ENCODE results near the gene GATAD2A.

The GATAD2A gene

DNA sequence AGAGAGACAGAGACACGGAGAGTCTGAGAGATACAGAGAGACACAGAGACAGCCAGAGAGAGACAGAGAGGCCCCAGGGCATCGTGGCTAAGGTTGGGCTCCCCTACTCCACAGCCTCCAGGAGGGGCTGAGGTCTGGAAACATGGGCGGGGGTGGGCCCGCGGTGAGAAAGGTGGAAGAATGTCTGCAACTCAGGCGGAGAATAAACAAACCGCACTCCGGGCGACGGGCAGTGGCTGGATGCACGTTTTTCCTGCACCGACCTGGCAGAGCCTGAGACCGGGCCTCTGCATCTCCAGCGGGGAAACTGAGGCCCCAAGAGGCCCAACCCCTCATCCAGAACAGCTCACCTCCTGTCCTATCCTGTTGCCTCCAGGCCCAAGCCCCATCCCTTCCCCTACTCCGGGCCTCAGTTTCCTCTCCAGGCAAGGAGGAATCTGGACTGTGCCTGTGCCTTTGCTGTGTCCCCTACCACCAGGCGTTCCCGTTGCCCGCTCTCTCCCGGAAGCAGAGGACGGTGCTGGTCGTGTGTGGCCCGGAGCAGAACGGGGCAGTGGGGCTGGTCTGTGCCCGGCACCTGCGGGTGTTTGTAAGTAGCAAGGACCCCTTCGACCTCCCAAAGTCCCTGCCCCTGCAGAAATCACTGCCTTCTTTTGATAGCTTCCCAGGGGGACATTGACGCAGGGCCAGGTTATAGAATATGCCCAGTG is 129.2 kb downstream of the GATAD2A start:
- no peak for DNase-seq

DNA sequence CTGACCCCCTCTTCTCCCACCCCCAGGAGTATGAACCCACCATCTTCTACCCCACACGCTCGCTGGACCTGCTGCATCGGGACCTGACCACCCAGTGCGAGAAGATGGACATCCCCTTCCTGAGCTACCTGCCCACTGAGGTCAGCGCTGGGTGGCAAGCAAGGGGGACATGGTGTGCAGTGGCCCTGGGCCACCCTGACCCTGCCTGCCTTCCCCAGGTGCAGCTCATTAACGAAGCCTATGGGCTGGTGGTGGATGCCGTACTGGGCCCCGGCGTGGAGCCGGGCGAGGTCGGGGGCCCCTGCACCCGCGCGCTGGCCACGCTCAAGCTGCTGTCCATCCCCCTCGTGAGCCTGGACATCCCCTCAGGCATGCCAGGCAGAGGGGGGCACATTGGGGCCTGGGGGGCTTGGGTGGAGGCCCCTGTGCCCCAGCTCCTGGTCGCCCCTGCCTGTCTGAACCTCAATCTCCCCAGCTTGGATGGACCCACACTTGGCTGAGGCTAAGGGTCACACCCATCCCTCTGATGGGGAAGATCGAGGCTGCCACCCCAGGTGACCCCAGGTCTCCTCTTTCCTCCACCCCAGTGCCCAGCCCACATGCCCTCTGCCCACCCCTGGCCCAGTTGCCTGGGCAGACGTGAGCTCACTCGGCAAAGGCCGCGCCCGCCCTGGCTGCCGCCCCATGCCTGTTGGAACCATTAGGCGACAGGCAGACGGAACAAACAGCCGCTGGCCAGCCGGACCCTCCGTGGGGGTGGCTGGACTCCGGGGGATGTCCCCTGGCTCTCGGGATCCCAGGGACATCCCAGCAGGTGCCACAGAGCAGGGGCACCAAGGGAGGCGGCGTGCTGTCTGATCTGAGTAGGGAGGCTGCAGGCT is 130.1 kb downstream of the GATAD2A start:
- DNase-seq = no peak

DNA sequence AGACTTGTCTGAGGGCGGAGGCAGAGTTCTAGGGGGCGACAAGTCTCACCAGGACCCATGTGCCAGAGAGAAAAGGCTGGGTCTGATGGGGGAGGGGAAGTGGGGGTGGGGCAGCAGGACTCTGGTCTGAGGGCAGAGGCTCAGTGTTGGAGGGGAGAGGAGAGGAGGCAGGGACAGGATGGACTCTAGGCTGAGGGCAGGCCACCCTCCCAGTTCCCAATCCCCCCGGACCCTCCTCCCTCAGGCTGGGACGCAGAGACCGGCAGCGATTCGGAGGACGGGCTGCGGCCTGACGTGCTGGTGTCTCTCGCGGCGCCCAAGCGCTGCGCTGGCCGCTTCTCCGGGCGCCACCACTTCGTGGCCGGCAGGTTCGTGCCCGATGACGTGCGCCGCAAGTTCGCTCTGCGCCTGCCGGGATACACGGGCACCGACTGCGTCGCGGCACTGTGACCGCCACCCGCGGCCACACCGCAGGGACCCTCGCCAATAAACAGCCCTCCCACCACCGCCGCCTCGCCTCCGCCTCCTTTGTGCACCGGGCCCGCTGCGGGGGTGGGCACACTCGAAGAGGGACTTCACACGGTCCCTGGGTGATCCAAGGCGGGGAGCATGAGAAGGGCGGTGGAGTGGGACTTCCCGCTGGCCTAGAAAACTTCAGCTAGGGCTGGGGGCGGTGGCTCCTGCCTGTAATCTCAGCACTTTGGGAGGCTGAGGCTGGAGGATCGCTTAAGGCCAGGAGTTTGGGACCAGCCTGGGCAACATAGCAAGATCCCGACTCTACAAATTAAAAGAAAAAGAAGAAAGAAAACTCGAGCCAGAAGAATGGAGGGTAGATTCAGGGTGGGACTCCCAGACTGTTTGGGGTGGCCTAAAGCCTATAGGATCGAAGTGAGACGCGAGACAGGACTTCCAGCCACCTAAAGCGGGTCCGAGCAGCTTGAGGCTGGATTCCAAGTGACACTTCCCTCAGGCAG is 131.9 kb downstream of the GATAD2A start:
- no peak for DNase-seq

DNA sequence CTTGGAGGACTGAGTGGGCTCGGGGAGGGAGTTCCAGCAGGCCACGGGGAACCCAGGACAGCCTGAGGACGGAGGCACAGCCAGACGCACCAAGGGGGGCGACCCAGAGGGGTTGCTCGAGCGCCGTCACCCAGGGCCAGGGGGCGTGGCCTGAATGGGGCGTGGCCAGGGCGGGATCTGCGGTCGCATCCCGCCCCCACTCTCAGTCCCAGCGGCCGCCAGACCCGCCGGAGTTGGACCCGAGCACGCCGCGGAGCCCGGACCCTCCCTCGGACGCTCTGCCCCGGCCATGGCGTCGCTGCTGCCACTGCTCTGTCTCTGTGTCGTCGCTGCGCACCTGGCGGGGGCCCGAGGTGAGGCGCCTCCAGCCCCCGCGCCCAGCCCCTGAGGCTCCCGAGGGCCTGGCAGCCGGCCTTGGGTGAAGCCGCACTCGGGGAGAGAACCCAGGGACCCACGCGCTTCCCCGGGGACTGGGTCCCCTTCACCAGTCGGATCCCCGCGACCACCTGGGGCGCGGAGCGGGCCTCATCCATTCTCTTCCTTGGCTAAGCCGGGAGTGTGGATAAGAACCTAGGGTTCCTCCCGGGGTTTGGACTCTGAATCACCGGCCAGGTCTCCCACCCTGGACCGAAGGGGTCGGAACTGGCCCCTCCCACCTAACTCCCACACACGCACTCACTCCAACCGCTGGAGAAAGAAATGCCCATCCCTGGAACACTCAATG is 132.7 kb downstream of the GATAD2A start, which contains the start of gene CILP2:
Gene CILP2 (plus strand): TSS at position 205 of the 724 bp plus-strand sequence. CDS start 85 bp downstream, at position 290.
- DNase-seq = peak; percentile 65

DNA sequence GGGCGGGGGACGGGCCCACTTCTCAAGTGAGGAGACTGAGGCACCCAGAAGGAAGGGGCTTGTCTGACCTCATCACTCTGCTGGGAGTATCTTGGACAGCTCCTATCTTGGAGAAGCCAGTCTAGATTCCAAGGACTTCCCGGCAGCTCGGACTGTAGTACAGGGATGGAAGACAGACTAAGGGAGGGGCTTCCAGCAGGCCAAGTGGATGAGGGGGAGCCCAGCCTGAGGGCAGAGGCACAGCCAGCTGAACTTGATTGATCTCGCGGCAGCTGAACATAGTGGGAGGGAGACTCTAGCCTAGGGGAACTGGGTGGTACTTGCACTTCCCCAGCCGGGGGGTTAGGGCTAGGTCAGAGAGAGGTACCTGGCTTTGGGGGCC is 133.3 kb downstream of the GATAD2A start:
- no peak for DNase-seq

DNA sequence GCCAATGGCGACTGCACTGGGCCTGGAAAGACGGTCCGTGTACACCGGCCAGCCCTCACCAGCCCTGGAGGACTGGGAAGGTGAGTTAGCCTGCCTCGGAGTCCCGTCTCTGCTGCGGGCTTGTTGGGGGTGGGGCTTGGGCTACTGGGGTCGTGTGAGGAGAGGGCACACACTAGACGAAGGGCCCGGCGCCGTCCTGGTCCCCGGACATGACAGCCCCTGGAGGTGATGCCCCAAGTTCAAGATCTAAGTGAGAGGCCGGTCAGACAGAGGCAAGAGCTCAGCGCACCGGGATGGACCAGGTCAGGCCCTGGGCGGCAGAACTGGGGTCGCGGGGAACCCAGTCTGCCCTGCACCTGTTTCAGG is 134.2 kb downstream of the GATAD2A start:
- DNase-seq = no peak

DNA sequence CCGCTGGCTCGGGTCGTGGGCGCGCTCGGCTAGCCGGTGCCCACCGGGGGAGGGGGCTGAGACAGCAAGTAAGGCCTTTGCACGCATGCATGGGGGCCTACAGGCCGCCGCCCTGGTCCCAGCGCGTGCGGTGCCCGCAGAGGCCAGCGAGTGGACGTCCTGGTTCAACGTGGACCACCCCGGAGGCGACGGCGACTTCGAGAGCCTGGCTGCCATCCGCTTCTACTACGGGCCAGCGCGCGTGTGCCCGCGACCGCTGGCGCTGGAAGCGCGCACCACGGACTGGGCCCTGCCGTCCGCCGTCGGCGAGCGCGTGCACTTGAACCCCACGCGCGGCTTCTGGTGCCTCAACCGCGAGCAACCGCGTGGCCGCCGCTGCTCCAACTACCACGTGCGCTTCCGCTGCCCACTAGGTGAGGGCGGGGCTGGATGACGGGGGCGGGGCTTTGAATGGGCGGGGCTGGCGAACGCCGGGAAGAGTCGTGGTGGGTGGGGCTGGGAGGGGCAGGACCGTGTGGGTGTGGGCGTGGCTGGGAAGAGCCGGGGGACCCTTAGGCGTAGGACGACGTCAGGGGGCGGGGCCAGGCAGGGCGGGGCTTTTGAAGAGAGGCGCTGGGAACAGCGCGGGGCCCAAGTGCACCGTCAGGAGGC is 134.7 kb downstream of the GATAD2A start:
- DNase-seq = peak; percentile 84

DNA sequence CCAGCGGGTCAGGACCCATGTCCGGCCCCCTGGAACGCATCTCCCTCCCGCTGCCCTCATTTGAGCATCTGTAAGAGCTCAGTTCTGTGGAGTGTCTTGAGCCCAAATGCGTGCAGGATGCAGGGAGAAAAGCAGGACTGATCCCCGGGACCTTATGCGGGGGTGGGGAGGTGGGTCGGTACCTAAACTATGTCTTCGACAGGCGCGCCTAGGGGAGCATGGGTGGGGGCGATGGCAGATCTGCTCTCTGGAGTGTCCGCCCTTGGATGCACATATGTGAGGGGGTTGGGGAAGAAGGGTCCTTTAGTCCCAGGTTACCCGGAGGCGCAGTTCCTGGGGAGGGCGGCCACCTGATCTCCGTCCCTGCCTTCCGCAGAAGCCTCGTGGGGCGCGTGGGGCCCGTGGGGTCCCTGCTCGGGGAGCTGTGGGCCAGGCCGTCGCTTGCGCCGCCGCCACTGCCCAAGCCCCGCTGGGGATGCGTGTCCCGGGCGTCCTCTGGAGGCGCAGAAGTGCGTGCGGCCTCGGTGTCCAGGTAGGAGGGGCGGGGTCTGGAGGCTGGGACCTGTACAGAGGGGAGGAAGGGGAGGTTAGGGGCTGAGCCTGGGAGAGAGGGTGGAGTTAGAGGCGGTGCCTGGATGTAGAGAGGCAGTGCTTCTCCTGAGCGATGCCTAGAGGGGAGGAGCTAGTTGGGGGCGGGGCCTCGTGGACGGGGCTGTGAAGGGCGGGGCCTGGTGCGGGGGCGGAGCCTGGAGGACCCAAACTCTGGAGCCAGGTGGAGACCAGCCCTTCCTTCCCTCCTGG is 135.4 kb downstream of the GATAD2A start:
- peak; percentile 87 for DNase-seq

DNA sequence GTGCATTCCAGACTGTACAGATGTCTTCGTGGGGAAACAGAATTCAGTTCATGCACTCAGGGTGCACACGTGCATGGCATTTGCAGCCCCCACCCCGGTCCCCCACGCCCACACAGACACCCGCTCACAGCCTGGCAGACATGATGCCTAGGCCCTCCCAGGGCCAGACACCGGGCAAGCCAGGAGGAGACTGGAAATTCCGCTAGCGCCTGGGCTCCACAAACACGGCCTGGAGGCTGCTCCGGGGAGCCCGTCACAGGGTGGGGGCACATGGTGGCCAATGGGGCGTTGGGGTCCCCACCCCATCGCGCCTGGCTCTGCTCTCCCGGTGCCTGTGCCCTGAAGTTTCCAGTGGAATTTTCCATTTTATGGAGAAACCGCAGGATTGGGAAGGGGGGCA is 136.1 kb downstream of the GATAD2A start:
- DNase-seq = no peak

DNA sequence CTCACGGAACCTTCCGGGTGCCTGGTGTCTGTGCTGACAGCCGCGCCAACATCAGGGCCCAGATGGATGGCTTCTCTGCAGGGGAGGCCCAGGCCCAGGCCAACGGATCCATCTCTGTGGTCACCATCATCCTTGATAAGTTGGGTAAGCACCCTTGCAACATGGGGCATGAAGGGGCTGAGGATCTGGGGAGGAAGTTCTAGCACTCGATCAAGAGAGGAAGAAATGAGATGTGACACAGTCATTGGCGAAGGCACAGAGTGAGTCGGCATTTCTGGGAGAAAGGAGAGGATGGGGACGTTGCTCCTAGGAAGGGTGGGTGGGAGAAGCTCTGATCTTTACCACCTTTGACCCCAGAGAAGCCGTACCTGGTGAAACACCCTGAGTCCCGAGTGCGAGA is 137.0 kb downstream of the GATAD2A start:
- DNase-seq = no peak

DNA sequence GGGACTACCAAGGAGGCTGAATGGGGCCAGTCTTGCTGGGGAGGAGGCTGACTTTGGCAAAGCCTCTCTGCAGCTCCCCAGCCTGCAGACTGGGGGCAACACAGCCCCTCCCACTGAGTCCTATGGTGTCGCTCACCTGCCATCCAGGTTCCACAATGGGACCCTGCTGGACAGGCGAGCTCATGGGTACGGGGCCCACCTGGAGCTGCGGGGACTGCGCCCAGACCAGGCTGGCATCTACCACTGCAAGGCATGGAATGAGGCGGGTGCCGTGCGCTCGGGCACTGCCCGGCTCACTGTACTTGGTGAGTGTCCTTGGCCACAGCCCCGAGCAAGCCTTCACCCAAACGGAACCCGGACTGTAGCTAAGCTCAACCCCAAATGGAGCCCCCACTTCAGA is 137.6 kb downstream of the GATAD2A start:
- DNase-seq = no peak

DNA sequence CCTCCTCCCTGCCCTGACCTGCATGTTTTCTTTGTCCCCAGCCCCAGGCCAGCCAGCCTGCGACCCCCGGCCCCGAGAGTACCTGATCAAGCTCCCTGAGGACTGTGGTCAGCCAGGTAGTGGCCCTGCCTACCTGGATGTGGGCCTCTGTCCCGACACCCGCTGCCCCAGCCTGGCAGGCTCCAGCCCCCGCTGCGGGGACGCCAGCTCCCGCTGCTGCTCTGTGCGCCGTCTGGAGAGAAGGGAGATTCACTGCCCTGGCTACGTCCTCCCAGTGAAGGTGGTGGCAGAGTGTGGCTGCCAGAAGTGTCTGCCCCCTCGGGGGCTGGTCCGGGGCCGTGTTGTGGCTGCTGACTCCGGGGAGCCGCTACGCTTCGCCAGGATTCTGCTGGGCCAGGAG is 138.2 kb downstream of the GATAD2A start:
- no peak for DNase-seq

DNA sequence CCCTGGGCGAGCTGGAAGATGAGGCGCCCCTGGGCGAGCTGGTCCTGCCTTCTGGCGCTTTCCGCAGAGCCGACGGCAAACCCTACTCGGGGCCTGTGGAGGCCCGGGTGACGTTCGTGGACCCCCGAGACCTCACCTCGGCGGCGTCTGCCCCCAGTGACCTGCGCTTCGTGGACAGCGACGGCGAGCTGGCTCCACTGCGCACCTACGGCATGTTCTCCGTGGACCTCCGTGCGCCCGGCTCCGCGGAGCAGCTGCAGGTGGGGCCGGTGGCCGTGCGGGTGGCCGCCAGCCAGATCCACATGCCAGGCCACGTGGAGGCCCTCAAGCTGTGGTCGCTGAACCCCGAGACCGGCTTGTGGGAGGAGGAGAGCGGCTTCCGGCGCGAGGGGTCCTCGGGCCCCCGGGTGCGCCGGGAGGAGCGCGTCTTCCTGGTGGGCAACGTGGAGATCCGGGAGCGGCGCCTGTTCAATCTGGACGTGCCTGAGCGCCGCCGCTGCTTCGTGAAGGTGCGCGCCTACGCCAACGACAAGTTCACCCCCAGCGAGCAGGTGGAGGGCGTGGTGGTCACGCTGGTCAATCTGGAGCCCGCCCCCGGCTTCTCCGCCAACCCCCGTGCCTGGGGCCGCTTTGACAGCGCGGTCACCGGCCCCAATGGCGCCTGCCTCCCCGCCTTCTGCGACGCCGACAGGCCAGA is 138.9 kb downstream of the GATAD2A start:
- DNase-seq = no peak

DNA sequence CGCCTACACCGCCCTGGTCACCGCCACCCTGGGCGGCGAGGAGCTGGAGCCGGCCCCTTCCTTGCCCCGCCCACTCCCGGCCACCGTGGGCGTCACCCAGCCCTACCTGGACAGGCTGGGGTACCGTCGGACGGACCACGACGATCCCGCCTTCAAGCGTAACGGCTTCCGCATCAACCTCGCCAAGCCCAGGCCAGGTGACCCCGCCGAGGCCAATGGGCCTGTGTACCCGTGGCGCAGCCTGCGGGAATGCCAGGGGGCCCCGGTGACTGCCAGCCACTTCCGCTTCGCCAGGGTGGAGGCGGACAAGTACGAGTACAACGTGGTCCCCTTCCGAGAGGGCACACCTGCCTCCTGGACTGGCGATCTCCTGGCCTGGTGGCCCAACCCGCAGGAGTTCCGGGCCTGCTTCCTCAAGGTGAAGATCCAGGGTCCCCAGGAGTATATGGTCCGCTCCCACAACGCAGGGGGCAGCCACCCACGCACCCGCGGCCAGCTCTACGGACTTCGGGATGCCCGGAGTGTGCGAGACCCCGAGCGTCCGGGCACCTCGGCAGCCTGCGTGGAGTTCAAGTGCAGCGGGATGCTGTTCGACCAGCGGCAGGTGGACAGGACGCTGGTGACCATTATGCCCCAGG is 139.6 kb downstream of the GATAD2A start:
- DNase-seq = no peak

DNA sequence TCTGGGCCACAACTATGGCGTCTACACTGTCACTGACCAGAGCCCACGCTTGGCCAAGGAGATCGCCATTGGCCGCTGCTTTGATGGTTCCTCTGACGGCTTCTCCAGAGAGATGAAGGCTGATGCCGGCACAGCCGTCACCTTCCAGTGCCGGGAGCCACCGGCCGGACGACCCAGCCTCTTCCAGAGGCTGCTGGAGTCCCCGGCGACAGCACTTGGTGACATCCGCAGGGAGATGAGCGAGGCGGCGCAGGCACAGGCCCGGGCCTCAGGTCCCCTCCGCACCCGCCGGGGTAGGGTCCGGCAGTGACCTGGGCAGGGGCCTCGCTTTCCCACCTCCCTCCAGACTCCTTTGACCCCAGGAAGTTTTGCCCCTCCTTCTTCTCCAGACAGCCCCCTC is 140.2 kb downstream of the GATAD2A start:
- DNase-seq = no peak

DNA sequence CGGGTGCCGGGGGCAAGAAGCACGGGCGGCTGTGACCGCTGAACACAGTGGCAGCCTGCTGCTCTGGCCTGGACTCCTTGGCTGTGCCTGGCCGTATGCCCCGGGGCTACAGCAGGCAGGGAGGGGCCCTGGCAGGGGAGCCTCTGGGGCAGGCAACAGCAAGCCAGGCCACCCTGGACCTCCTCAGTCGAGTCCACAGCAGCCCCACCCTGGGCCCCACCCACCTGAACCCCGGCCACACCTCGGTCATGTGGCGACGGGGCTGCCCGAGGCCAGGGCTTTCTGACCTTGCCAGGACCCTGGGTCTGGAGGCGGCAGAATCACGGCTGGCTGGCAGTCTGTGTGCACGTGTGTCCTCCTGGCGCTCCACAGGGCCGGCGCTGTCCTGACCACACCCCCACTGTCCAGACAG is 141.3 kb downstream of the GATAD2A start:
- DNase-seq = no peak

DNA sequence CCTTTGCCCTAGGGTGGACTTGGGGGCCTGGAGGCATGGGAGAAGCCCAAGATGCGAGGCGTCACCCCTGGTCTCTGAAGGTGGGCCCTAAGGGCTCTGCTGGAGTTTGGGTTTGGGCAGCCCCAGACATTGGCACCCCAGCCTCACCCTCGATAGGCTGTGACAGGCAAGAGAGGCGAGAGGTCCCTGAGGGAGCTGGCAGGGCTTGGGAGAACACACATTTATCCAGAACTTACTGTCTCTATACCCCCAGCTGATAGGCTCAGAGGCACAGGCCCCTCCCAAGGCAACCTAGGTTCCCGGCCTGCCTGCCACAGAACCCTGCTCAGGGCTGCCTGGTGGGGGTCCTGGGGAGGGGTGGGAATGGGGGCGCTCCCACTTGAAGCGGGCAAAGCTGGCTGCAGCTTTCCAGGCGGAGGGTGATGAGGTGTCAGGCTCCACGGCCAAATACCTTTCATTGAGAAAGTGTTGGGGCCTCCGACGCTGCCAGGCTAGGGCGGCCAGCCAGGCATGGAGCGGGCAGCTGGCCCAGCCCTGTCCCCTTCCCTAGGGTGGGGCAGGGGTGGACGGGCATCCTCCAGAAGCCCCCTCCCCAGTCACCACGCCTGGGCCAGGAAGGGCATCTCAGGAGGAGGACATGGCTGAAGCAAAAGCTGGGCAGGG is 142.3 kb downstream of the GATAD2A start:
- no peak for DNase-seq

DNA sequence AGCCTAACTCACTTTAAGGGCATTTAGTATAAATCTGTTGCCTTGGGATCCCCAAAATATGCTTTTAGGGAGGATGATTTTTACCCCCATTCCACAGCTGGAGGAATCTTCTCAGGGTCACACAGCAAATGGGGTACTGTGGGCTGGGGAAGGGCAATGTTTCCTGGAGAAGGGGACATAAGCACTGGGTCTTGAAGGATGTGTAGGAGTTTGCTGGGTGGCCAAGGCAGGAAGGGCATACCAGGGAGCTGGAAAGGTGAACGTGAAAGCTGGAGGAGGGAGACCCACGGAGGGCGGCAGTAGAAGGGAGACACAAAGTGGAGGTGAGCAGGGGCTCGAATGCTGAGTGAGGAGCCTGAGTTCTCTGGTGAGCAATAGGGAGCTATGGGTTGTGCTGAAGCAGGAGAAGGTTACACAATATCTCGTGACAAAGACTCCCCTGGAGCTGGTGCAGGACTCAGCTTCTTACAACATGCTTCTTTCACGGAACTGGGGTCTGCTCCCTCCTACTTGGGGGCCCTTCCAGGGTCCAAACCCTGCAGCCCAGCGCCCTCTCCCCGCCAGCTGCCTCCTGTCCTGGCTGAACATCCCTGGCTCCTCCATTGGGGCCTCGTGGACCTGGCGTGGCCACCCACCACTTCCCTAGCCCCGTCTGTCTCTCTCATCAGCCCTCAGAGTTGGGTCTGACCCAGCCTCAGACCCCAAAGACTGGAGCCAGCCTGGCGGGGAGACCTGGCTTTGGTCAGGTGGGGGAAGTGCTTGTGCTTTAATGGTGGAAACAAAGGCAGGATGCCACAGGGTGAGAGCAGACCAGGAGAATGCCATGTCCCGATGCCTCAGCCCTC is 143.7 kb downstream of the GATAD2A start:
- no peak for DNase-seq

All from CD4-positive, alpha-beta T cell treated with Interleukin-17A for 4 hours (primary cell).